Suppressor macrophage treated with lipopolysaccharide for 4 hours (primary cell): ENCODE measurements around the gene NXPH4.
A peak's percentile ranks its signal among the peaks of the same experiment; 100 is the strongest.

Experiments
- DNase-seq: peaks from one replicate; pipeline ENCODE4 v3.0.0-alpha.2; 2020

NXPH4 gene

GRCh38 chr12:57233357-57234232, 17.0 kb downstream of the NXPH4 start:
- peak; percentile 70 for DNase-seq

- no peak for DNase-seq
These were observed 17.6 kb downstream of the NXPH4 start for GRCh38 chr12:57234233-57234570.

- peak; percentile 65 for DNase-seq
These were observed 18.0 kb downstream of the NXPH4 start for GRCh38 chr12:57234571-57235016.

- no peak for DNase-seq
These were observed 18.6 kb downstream of the NXPH4 start for GRCh38 chr12:57235017-57235727.

GRCh38 chr12:57235728-57236131, 19.1 kb downstream of the NXPH4 start:
- no peak for DNase-seq

- DNase-seq, result no peak
These were observed 19.8 kb downstream of the NXPH4 start for GRCh38 chr12:57236201-57236924.

GRCh38 chr12:57236925-57237595, 20.5 kb downstream of the NXPH4 start:
- DNase-seq, result no peak

- DNase-seq, result no peak
These were observed 21.0 kb downstream of the NXPH4 start for GRCh38 chr12:57237596-57237931.

GRCh38 chr12:57237932-57238853, 21.6 kb downstream of the NXPH4 start:
- DNase-seq, result no peak

GRCh38 chr12:57238854-57239554, 22.4 kb downstream of the NXPH4 start:
- DNase-seq, result peak; percentile 94

- DNase-seq, result no peak
These were observed 23.0 kb downstream of the NXPH4 start for GRCh38 chr12:57239587-57240065.

GRCh38 chr12:57240066-57240921, 23.7 kb downstream of the NXPH4 start:
- DNase-seq, result peak; percentile 67

GRCh38 chr12:57240926-57241401, 24.4 kb downstream of the NXPH4 start:
- DNase-seq, result no peak

- DNase-seq, result no peak
These were observed 25.1 kb downstream of the NXPH4 start for GRCh38 chr12:57241402-57242310.

GRCh38 chr12:57242329-57242690, 25.7 kb downstream of the NXPH4 start:
- DNase-seq, result no peak

GRCh38 chr12:57242691-57243454, 26.3 kb downstream of the NXPH4 start:
- DNase-seq, result peak; percentile 56

- peak; percentile 82 for DNase-seq
These were observed 27.1 kb downstream of the NXPH4 start for GRCh38 chr12:57243521-57244311.
